Endodermal cell (in vitro differentiated cells): ENCODE data around the gene GPR39. TPM values are rescaled to one million over a fixed set of nuclear protein-coding genes. Genes with fewer than 3 reads are reported as not detected.

Experiments
- DNase-seq: peaks from one replicate; pipeline ENCODE4 v3.0.0-alpha.2; 2017
- H3K27ac ChIP-seq: 2 replicates; pipeline ENCODE4 v1.5.1; 2013; ENCODE audit warnings: mild to moderate bottlenecking, low read depth, low read length, moderate library complexity
- H3K27me3 ChIP-seq: 2 replicates; pipeline ENCODE4 v1.6.1; 2013; ENCODE audit warnings: mild to moderate bottlenecking, low read length, moderate library complexity; ENCODE audit not compliant: insufficient read depth, control insufficient read depth, poor library complexity, severe bottlenecking
- H3K36me3 ChIP-seq: 2 replicates; pipeline ENCODE4 v1.7.0; 2013; ENCODE audit warnings: mild to moderate bottlenecking, low read length, moderate library complexity; ENCODE audit not compliant: control insufficient read depth, insufficient read depth
- H3K4me1 ChIP-seq: one replicate; pipeline ENCODE4 v1.7.0; 2013; ENCODE audit warnings: low read length; ENCODE audit not compliant: control insufficient read depth, insufficient read depth
- H3K4me3 ChIP-seq: 2 replicates; pipeline ENCODE4 v1.5.1; 2013; ENCODE audit warnings: mild to moderate bottlenecking, low read length, moderate library complexity
- H3K9ac ChIP-seq: 2 replicates; pipeline ENCODE4 v1.6.1; 2013; ENCODE audit warnings: mild to moderate bottlenecking, low read length, moderate library complexity; ENCODE audit not compliant: poor library complexity, severe bottlenecking; ENCODE audit errors: extremely low read depth
- H3K9me3 ChIP-seq: 2 replicates; pipeline ENCODE4 v1.6.1; 2013; ENCODE audit warnings: mild to moderate bottlenecking, low read length, moderate library complexity; ENCODE audit not compliant: control insufficient read depth
- H3K27ac Mint-ChIP-seq: 2 replicates; pipeline ENCODE4 v1.8.0; 2020; ENCODE audit warnings: mixed read lengths
- H3K27me3 Mint-ChIP-seq: 2 replicates; pipeline ENCODE4 v1.8.0; 2021; ENCODE audit warnings: mild to moderate bottlenecking, mixed read lengths; ENCODE audit not compliant: insufficient read depth
- H3K36me3 Mint-ChIP-seq: 2 replicates; pipeline ENCODE4 v1.8.0; 2020; ENCODE audit warnings: low read depth, mixed read lengths
- H3K4me1 Mint-ChIP-seq: 2 replicates; pipeline ENCODE4 v1.8.0; 2020; ENCODE audit warnings: mixed read lengths
- H3K4me3 Mint-ChIP-seq: 2 replicates; pipeline ENCODE4 v1.8.0; 2020; ENCODE audit warnings: mild to moderate bottlenecking, moderate library complexity, mixed read lengths
- H3K9me3 Mint-ChIP-seq: 2 replicates; pipeline ENCODE4 v1.8.0; 2020; ENCODE audit warnings: mild to moderate bottlenecking, mixed read lengths
- CTCF ChIP-seq: fragments of 200-600 bp; sonication (generic); conservative IDR thresholded peaks from 2 replicates; pipeline ENCODE4 v1.5.0; 2021; ENCODE audit warnings: antibody characterized with exemption, mild to moderate bottlenecking
- WGBS, 2 experiments: methylation state at CpG; one replicate each; pipeline versions ENCODE4 v1.1.5 to v1.1.7; 2013; ENCODE audit warnings: missing lambda C conversion rate in 2 of 2, mixed read lengths in 1 of 2; ENCODE audit not compliant: insufficient coverage in 1 of 2, insufficient read length in 1 of 2; 5-methylcytosine and 5-hydroxymethylcytosine counted together
- total RNA-seq, 2 donors: library from RNA; stranded (reverse); fragmentation: NEBNext Ultra II Directional in 1 of 2; extraction: Animal tissue kit (Norgen Biotek cat#: 25700) in 1 of 2; gene quantifications; 2 replicates in 1 of 2; 3 replicates in 1 of 2; pipeline ENCODE4 v1.2.1, GENCODE V29; 2021

Gene GPR39
- total RNA-seq, 2 donors from 2014 or later = 9.4 to 14.6 TPM

GRCh38 chr2:132611719-132612118 is 195.1 kb downstream of the GPR39 start:
- H3K9me3 ChIP-seq = no peaks in the 10 kb centered on the region
- H3K27ac ChIP-seq = no peak overlapping the region
- H3K27me3 ChIP-seq = no peaks in the 10 kb centered on the region
- peak; percentile 26 for DNase-seq
- H3K36me3 Mint-ChIP-seq = no peaks in the 10 kb centered on the region
- TF ChIP-seq CTCF = no peak
- peaks cover 25% of the 10 kb centered on the region for H3K4me1 ChIP-seq
- H3K27ac Mint-ChIP-seq = no peak overlapping the region
- H3K4me3 Mint-ChIP-seq = no peak overlapping the region
- no peaks in the 10 kb centered on the region for H3K36me3 ChIP-seq
- no peaks in the 10 kb centered on the region for H3K9me3 Mint-ChIP-seq
- no peak overlapping the region for H3K4me3 ChIP-seq
- H3K27me3 Mint-ChIP-seq = no peaks in the 10 kb centered on the region
- WGBS, 2 experiments = 83 to 92% methylated on average over 2 of the region's 2 CpGs
- no peak overlapping the region for H3K9ac ChIP-seq
- H3K4me1 Mint-ChIP-seq = peaks cover 51% of the 10 kb centered on the region

- peaks cover 41% of the 10 kb centered on the region for H3K4me1 Mint-ChIP-seq
- Histone ChIP-seq H3K9me3 (no peaks in the 10 kb centered on the region), H3K36me3 (no peaks in the 10 kb centered on the region), H3K27ac (no peak overlapping the region), H3K4me1 (peaks cover 12% of the 10 kb centered on the region), H3K9ac (no peak overlapping the region), H3K27me3 (no peaks in the 10 kb centered on the region), H3K4me3 (no peak overlapping the region)
- DNase-seq = peak; percentile 77
- WGBS, 2 experiments = 93 to 100% methylated on average over 1 to 5 of the region's 5 CpGs
- no peaks in the 10 kb centered on the region for H3K36me3 Mint-ChIP-seq
- no peak for TF ChIP-seq CTCF
- no peak overlapping the region for H3K4me3 Mint-ChIP-seq
- H3K27ac Mint-ChIP-seq = peak overlapping the region; percentile 41
- H3K9me3 Mint-ChIP-seq = no peaks in the 10 kb centered on the region
- no peaks in the 10 kb centered on the region for H3K27me3 Mint-ChIP-seq
Measured at GRCh38 chr2:132615329-132616085, 198.9 kb downstream of the GPR39 start.

- Histone ChIP-seq H3K9me3 (no peaks in the 10 kb centered on the region), H3K4me1 (peaks cover 12% of the 10 kb centered on the region), H3K9ac (no peak overlapping the region), H3K4me3 (no peak overlapping the region), H3K27ac (no peak overlapping the region), H3K36me3 (no peaks in the 10 kb centered on the region), H3K27me3 (no peaks in the 10 kb centered on the region)
- Mint-ChIP-seq H3K4me3 (no peak overlapping the region), H3K27ac (no peak overlapping the region), H3K4me1 (peaks cover 27% of the 10 kb centered on the region), H3K9me3 (no peaks in the 10 kb centered on the region), H3K36me3 (no peaks in the 10 kb centered on the region), H3K27me3 (peaks cover 2% of the 10 kb centered on the region)
- WGBS, 2 experiments = 78 to 79% methylated on average over 2 to 3 of the region's 3 CpGs
- TF ChIP-seq CTCF = no peak
- DNase-seq = no peak
Measured at GRCh38 chr2:132617989-132618388, 201.4 kb downstream of the GPR39 start.
